ENCODE data around the gene TRAPPC6A. TPM values are rescaled to one million over a fixed set of nuclear protein-coding genes. Genes with fewer than 3 reads are reported as not detected.

The TRAPPC6A gene
- total and polyA plus RNA-seq, 2 experiments from 2014 or later, result 29.4 to 74.7 TPM

- TF ChIP-seq ZNF331 (CRISPR knock-in tag; IDR thresholded peaks at IDR 0.05; ENCODE audit: low read depth) (no peak), CTCF (conservative IDR thresholded peaks at IDR 0.05; ENCODE audit: low read depth in 2 of 2) (no peak)
- no peak overlapping the region for H2AFZ ChIP-seq
- H3K4me3 Mint-ChIP-seq, result no peak overlapping the region
- no peaks in the 10 kb centered on the region for H3K27me3 ChIP-seq (ENCODE audit: insufficient read depth)
- H3K4me1 Mint-ChIP-seq, result peaks cover 12% of the 10 kb centered on the region
- no peaks in the 10 kb centered on the region for H3K9me2 ChIP-seq (ENCODE audit: insufficient read depth)
- DNase-seq (ENCODE audit: low spot score) (no peak), ATAC-seq (no peak)
- no peaks in the 10 kb centered on the region for H3F3A ChIP-seq (replicated peaks; ENCODE audit: low read depth)
- H4K20me1 ChIP-seq (replicated peaks; ENCODE audit: insufficient read depth), result peaks cover 3% of the 10 kb centered on the region; the same call in 1 of the 2 replicates
- H3K27me3 Mint-ChIP-seq (ENCODE audit: insufficient read depth, low read depth, poor library complexity), result peaks cover 19% of the 10 kb centered on the region
- H3K4me2 ChIP-seq, result no peak overlapping the region
- H3K27ac ChIP-seq (ENCODE audit: low read depth), result no peak overlapping the region
- peaks cover 14% of the 10 kb centered on the region for H3K79me2 ChIP-seq (replicated peaks; ENCODE audit: insufficient read depth)
- H3K4me1 ChIP-seq (ENCODE audit: insufficient read depth), result peaks cover 6% of the 10 kb centered on the region; the same call in 1 of the 2 replicates
- no peaks in the 10 kb centered on the region; the same call in 2 of the 3 replicates for H3K9me3 Mint-ChIP-seq
- no peak overlapping the region; the same call in 1 of the 2 replicates for H3K27ac Mint-ChIP-seq
- H3K4me3 ChIP-seq, result no peak overlapping the region
- H3K36me3 ChIP-seq (ENCODE audit: insufficient read depth), result no peaks in the 10 kb centered on the region
- H3K36me3 Mint-ChIP-seq (ENCODE audit: low read depth), result peaks cover 18% of the 10 kb centered on the region
Measured at GRCh38 chr19:45142016-45142725, 35.9 kb downstream of the TRAPPC6A start.

GRCh38 chr19:45141203-45141900, 36.7 kb downstream of the TRAPPC6A start:
- no peak for DNase-seq (ENCODE audit: low spot score)
- Histone ChIP-seq H3F3A (replicated peaks; ENCODE audit: low read depth) (no peaks in the 10 kb centered on the region), H3K4me3 (no peak overlapping the region), H3K4me1 (ENCODE audit: insufficient read depth) (peaks cover 6% of the 10 kb centered on the region; the same call in 1 of the 2 replicates), H2AFZ (no peak overlapping the region), H4K20me1 (replicated peaks; ENCODE audit: insufficient read depth) (peaks cover 3% of the 10 kb centered on the region; the same call in 1 of the 2 replicates), H3K79me2 (replicated peaks; ENCODE audit: insufficient read depth) (peaks cover 23% of the 10 kb centered on the region), H3K27me3 (ENCODE audit: insufficient read depth) (no peaks in the 10 kb centered on the region), H3K27ac (ENCODE audit: low read depth) (no peak overlapping the region), H3K9me2 (ENCODE audit: insufficient read depth) (no peaks in the 10 kb centered on the region), H3K36me3 (ENCODE audit: insufficient read depth) (no peaks in the 10 kb centered on the region), H3K4me2 (no peak overlapping the region)
- Mint-ChIP-seq H3K36me3 (ENCODE audit: low read depth) (peaks cover 18% of the 10 kb centered on the region), H3K27me3 (ENCODE audit: insufficient read depth, low read depth, poor library complexity) (peaks cover 18% of the 10 kb centered on the region), H3K4me3 (no peak overlapping the region), H3K4me1 (peaks cover 18% of the 10 kb centered on the region), H3K9me3 (no peaks in the 10 kb centered on the region; the same call in 2 of the 3 replicates), H3K27ac (no peak overlapping the region)
- no peak for ATAC-seq
- TF ChIP-seq REST (IDR thresholded peaks at IDR 0.05; ENCODE audit: unreplicated experiment), result no peak
- no peak for TF ChIP-seq CREB1 (CRISPR knock-in tag; IDR thresholded peaks at IDR 0.05; ENCODE audit: low read depth)
- TF ChIP-seq POLR2AphosphoS5 (IDR thresholded peaks at IDR 0.05; ENCODE audit: low read depth), result no peak
- no peak for TF ChIP-seq STAT1 (IDR thresholded peaks at IDR 0.05; ENCODE audit: unreplicated experiment)
- TF ChIP-seq ZNF114 (CRISPR knock-in tag; IDR thresholded peaks at IDR 0.05), result no peak
- no peak for TF ChIP-seq EZH2 (IDR thresholded peaks at IDR 0.05; ENCODE audit: low read depth, unreplicated experiment)
